Measurements from ENCODE around the gene UTP25.
"Not testable (repeated sequence)": the region's sequence is repeated elsewhere in the genome, so short reads cannot be mapped to it uniquely, and the experiment has no call there.

UTP25 gene

DNA sequence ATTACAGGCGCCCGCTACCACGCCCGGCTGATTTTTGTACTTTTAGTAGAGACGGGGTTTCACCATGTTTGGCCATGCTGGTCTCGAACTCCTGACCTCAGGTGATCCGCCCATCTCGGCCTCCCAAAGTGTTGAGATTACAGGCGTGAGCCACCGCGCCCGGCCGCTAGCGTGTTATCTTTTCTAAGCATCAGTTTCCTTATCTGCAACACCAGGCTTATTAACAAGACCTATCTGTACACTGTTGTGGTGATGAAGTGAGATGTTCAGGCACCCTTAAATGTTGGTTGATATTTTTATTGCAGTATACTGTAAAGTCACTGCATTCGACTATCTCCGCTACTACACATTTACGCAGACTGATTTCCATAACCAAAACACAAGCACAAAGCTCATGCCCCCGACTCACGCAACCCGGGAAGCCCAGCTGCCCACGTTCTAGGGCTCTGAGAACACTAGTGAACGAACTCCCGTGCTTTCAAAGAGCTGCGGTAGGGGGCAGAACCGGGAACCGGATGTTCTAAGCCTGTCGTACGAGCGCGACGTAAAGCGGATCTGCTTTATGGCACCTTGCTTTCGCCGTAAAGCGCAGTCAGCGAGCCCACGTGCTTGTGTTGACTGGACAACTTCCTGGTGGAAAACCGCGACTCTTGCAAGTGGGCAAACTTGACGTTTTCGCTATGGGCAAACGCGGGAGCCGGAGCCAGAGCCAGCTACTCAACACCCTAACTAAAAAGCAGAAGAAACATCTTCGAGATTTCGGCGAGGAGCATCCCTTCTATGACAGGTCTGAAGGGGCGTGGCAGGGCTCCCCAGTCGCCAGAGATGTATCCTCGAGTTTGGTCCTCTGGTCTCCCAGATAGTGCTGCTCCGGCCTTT lies at the start of gene UTP25:
Gene UTP25, plus strand, starts transcription at position 589 of the 879 bp plus-strand sequence. Its CDS starts 92 bp downstream, at position 681.
- peak within 1 kb of the TSS; percentile 98 for H3K27ac Mint-ChIP-seq
- H3K9me3 Mint-ChIP-seq: no peaks in the 10 kb centered on the region
- peak; percentile 94 for DNase-seq
- peaks cover 4 to 5% of the 10 kb centered on the region in 2 donors for H3K27me3 Mint-ChIP-seq
- peaks cover 16 to 43% of the 10 kb centered on the region in 2 donors for H3K4me1 Mint-ChIP-seq
- peaks cover 8 to 25% of the 10 kb centered on the region in 2 donors for H3K36me3 Mint-ChIP-seq
- ATAC-seq (replicated peaks): peak; percentile 93 to 94
- peak within 1 kb of the TSS; percentile 91 to 97 for H3K4me3 Mint-ChIP-seq

GRCh38 chr1:209778102-209778501 lies 49.7 kb upstream of the UTP25 start:
- no peak overlapping the region for H3K27ac Mint-ChIP-seq
- peaks cover 30 to 39% of the 10 kb centered on the region in 2 donors for H3K4me1 Mint-ChIP-seq
- no peak overlapping the region for H3K4me3 Mint-ChIP-seq
- no peak for DNase-seq
- H3K36me3 Mint-ChIP-seq: peaks cover 43 to 68% of the 10 kb centered on the region in 2 donors
- H3K27me3 Mint-ChIP-seq: no peaks in the 10 kb centered on the region
- no peaks in the 10 kb centered on the region for H3K9me3 Mint-ChIP-seq
- ATAC-seq (replicated peaks): no peak

GRCh38 chr1:209780268-209780667 lies 47.5 kb upstream of the UTP25 start:
- ATAC-seq (replicated peaks) (no peak), DNase-seq (no peak)
- H3K9me3 Mint-ChIP-seq: no peaks in the 10 kb centered on the region
- H3K27ac Mint-ChIP-seq: no peak overlapping the region
- H3K36me3 Mint-ChIP-seq: peaks cover 35 to 64% of the 10 kb centered on the region in 2 donors
- peaks cover 36 to 50% of the 10 kb centered on the region in 2 donors for H3K4me1 Mint-ChIP-seq
- H3K27me3 Mint-ChIP-seq: peaks cover 0 to 5% of the 10 kb centered on the region in 2 donors
- H3K4me3 Mint-ChIP-seq: no peak overlapping the region

DNA sequence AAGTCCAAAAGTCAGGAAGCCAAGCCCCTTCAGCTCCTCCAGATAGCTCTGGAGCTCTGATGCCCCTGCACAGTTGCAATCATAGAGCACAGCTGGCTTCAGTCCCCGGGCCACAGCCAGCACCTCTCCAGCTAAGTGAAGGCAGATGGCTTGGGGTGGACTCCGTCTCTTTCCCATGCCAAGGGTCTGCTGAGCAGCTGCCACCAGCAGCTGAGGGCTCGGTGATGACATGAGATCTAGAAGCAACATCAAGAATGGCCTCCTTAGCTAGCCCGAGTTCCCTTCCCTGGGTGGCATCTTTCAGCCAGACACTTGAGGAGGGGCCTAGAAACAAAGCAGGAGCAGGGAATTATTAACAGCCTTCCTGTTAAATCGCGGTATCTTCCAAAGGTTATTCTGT lies 44.4 kb upstream of the UTP25 start:
- H3K9me3 Mint-ChIP-seq: no peaks in the 10 kb centered on the region
- no peak for DNase-seq
- H3K4me1 Mint-ChIP-seq: peaks cover 28 to 45% of the 10 kb centered on the region in 2 donors
- ATAC-seq (replicated peaks): no peak
- no peak overlapping the region for H3K27ac Mint-ChIP-seq
- H3K27me3 Mint-ChIP-seq: peaks cover 4 to 5% of the 10 kb centered on the region in 2 donors
- H3K36me3 Mint-ChIP-seq: peaks cover 19 to 47% of the 10 kb centered on the region in 2 donors
- peak overlapping the region; percentile 88 to 97 for H3K4me3 Mint-ChIP-seq

DNA sequence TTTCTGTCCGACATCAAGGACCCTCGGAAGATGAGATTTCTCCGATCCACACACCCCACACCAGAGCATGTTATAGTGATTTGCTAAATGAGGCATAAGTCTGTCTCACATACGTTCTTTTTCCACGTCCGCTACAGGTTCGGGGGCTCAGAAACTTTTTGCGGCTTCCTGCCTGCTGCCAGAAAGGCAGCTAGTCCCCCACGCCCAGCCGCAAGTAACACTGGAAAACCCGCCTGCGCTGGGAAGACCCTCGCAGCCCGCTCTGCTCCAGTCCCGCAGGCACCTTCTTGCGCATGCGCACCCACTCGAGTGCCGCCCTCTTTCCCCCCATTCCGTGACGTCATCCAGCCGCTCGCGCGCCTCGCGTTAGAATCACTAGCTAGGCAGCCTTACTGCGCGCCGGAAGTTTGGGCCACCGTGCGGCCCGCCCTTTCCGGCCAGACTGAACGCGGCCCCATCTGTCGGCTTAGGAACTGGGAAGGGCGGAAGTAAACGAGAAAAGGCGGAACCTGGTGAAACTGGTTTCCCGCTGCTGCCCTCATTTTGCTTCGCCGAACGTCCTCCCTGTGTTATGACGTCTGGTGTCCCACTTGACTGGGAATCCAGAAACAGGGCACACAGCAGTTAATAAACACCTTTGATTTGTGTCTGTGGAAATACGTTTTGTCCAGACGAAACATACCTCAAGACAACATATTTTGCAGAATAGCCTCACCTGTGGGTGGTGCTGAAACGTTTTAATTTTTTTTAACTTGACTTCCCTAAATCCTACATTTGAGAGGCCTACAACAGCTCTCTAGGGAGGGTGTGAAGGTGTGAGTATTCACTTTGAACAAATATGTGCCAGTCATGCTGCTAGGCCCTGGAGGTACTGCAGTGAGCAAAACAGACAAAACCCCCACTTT lies 43.3 kb upstream of the UTP25 start, which contains the start of gene C1orf74:
Gene C1orf74, minus strand, starts transcription at position 295 of the 905 bp plus-strand sequence. CDS start 925 bp downstream, outside the sequence.
- H3K36me3 Mint-ChIP-seq: peaks cover 13 to 39% of the 10 kb centered on the region in 2 donors
- DNase-seq: peak; percentile 99
- H3K27ac Mint-ChIP-seq: peak within 1 kb of the TSS; percentile 95
- peak within 1 kb of the TSS; percentile 88 to 97 for H3K4me3 Mint-ChIP-seq
- peak; percentile 100 for ATAC-seq (replicated peaks)
- H3K9me3 Mint-ChIP-seq: no peaks in the 10 kb centered on the region
- peaks cover 8 to 9% of the 10 kb centered on the region in 2 donors for H3K27me3 Mint-ChIP-seq
- peaks cover 28 to 39% of the 10 kb centered on the region in 2 donors for H3K4me1 Mint-ChIP-seq

DNA sequence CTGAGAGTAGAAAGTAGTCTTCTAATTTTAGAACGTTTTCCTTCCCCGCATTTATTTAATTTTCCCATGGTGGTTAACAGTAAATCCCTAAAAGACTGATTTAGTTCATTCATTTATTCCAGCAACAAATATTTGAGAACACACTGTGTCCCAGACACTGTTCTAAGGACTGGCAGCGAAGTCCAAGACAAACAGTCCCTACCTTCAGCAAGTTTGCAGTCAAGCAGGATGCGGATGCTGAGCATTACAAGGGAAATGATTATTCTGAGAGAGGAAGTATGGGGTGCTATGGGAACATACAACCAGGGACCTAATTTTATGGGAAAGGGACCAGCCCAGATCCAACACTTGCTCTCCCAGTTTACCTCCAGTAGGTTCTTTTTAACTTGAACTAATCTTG lies 42.2 kb upstream of the UTP25 start:
- Mint-ChIP-seq H3K36me3 (peaks cover 7 to 33% of the 10 kb centered on the region in 2 donors), H3K4me3 (no peak overlapping the region), H3K4me1 (peaks cover 23 to 35% of the 10 kb centered on the region in 2 donors), H3K9me3 (no peaks in the 10 kb centered on the region), H3K27me3 (peaks cover 9% of the 10 kb centered on the region in 2 donors), H3K27ac (no peak overlapping the region)
- no peak for DNase-seq
- ATAC-seq (replicated peaks): no peak

GRCh38 chr1:209786146-209786545 lies 41.6 kb upstream of the UTP25 start:
- Mint-ChIP-seq H3K9me3 (no peaks in the 10 kb centered on the region), H3K4me3 (no peak overlapping the region), H3K27me3 (peaks cover 14% of the 10 kb centered on the region in 2 donors), H3K27ac (no peak overlapping the region), H3K4me1 (peaks cover 23 to 35% of the 10 kb centered on the region in 2 donors), H3K36me3 (peaks cover 7 to 34% of the 10 kb centered on the region in 2 donors)
- DNase-seq (no peak), ATAC-seq (replicated peaks) (no peak)

DNA sequence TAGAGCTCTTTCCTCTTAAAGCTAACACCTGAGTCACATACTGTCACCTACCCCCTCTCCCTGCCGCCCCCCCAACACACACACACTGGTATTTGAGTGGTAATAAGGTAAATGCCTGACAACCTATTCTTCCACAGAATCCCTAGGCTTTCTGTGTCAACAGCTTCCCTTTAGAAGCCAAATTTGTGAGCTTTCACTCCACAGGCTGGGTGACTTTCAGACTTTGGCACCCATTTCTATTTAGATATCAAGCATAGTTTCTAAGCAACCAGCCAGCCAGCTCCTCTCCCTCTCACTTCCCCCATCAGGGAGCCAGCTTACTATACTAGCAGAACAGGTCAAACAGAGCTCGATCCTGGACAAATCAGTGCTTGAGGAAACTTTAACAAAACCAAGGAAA lies 40.2 kb upstream of the UTP25 start:
- ATAC-seq (replicated peaks) (no peak), DNase-seq (no peak)
- peaks cover 15 to 26% of the 10 kb centered on the region in 2 donors for H3K4me1 Mint-ChIP-seq
- no peak overlapping the region for H3K4me3 Mint-ChIP-seq
- no peak overlapping the region for H3K27ac Mint-ChIP-seq
- H3K9me3 Mint-ChIP-seq: no peaks in the 10 kb centered on the region
- peaks cover 14 to 24% of the 10 kb centered on the region in 2 donors for H3K27me3 Mint-ChIP-seq
- peaks cover 7 to 24% of the 10 kb centered on the region in 2 donors for H3K36me3 Mint-ChIP-seq

- ATAC-seq (replicated peaks) (no peak), DNase-seq (no peak)
- Mint-ChIP-seq H3K4me3 (no peak overlapping the region), H3K36me3 (peaks cover 3 to 16% of the 10 kb centered on the region in 2 donors), H3K27me3 (peaks cover 24 to 28% of the 10 kb centered on the region in 2 donors), H3K9me3 (no peaks in the 10 kb centered on the region), H3K4me1 (peaks cover 3 to 9% of the 10 kb centered on the region in 2 donors), H3K27ac (no peak overlapping the region)
Observed at GRCh38 chr1:209789245-209789644, 38.5 kb upstream of the UTP25 start.

GRCh38 chr1:209790286-209791193 lies 37.2 kb upstream of the UTP25 start:
- Mint-ChIP-seq H3K4me1 (no peaks in the 10 kb centered on the region), H3K9me3 (no peaks in the 10 kb centered on the region), H3K27me3 (peaks cover 29 to 31% of the 10 kb centered on the region in 2 donors), H3K4me3 (no peak overlapping the region), H3K27ac (no peak overlapping the region), H3K36me3 (peaks cover 2 to 17% of the 10 kb centered on the region in 2 donors)
- ATAC-seq (replicated peaks) (no peak), DNase-seq (no peak)

DNA sequence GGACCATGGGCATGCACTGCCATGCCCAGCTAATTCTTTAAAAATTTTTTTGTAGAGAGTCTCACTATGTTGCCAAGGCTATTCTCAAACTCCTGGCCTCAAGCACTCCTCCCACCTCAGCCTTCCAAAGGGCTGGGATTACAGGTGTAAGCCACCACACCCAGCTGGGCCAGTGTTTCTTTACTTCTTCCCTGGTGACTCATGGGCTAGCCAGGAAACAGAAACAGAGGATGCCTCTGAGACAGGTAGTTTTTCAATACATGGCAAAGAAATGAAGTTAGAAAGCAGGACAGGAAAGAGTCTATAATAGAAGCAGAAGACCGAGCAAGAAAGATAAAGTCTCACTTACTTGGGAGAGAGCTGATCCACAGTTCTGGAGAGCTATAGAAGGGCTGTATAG lies 35.9 kb upstream of the UTP25 start:
- no peak for ATAC-seq (replicated peaks)
- no peak for DNase-seq
- Mint-ChIP-seq H3K36me3 (peaks cover 2 to 17% of the 10 kb centered on the region in 2 donors), H3K4me3 (no peak overlapping the region), H3K9me3 (no peaks in the 10 kb centered on the region), H3K4me1 (no peaks in the 10 kb centered on the region), H3K27me3 (peaks cover 38 to 41% of the 10 kb centered on the region in 2 donors), H3K27ac (no peak overlapping the region)

GRCh38 chr1:209793711-209794110 lies 34.1 kb upstream of the UTP25 start:
- not testable (repeated sequence) for H3K4me1 Mint-ChIP-seq; H3K9me3 Mint-ChIP-seq; ATAC-seq (replicated peaks); H3K4me3 Mint-ChIP-seq; H3K27ac Mint-ChIP-seq; DNase-seq
- Mint-ChIP-seq H3K36me3 (peaks cover 2 to 13% of the 10 kb centered on the region in 2 donors), H3K27me3 (peaks cover 33 to 41% of the 10 kb centered on the region in 2 donors)

DNA sequence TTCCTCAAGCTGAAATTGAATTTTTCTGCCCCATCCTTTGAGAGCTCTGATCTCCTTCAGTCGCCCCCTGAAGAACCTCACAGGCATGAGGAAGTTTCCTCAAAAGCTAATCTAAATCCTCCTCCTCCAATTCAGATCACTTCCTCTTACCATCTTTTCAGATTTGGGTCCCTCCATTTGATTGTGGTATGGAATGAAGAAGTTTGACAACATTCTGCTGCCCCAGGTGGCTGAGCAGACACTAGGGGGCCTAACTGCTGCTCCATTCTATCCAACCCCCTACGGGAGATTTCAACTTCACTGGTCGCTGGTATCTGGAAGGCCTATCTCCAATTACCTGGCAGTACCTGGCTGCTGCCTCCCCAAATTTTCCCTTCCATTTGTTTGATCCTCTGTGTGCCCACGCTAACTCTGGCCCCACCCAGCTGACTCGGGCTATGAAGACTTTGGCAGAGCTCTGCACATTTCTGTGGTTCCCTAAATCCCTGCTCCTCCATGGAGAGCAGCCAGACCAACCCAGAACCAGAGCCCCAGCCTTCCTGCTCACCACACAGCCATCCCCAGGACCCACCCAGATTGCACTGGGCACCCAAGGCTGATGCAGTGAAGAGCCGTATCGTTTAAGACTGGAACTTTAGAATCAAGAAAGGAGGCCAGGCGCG lies 29.7 kb upstream of the UTP25 start:
- H3K27me3 Mint-ChIP-seq: peaks cover 19 to 42% of the 10 kb centered on the region in 2 donors
- H3K4me1 Mint-ChIP-seq: peaks cover 0 to 6% of the 10 kb centered on the region in 2 donors
- H3K4me3 Mint-ChIP-seq: no peak overlapping the region

More for the DNA sequence above, 29.7 kb upstream of the UTP25 start:
- Mint-ChIP-seq H3K36me3 (peaks cover 2 to 4% of the 10 kb centered on the region in 2 donors), H3K27ac (no peak overlapping the region), H3K9me3 (no peaks in the 10 kb centered on the region)
- DNase-seq (no peak), ATAC-seq (replicated peaks) (no peak)

Data from stimulated activated naive B cell treated with anti-CD40 and anti-IgM and Interleukin-4, amounts not matched to agents 10 μg/mL and 1 μg/mL and 100 μg/mL, for 72 hours (primary cell).